Sigmoid colon (tissue), 7 donors: Measurements from ENCODE around the gene PAOX. TPM values are rescaled to one million over a fixed set of nuclear protein-coding genes. Genes with fewer than 3 reads are reported as not detected.

Experiments
- DNase-seq: peaks from one replicate; pipeline ENCODE4 v3.0.0-alpha.2; 2019
- H3K27ac ChIP-seq, 4 donors: fragments of 200-600 bp; sonication (generic); one replicate each; pipeline ENCODE4 v1.5.1; 2016 to 2019; ENCODE audit warnings: mild to moderate bottlenecking in 1 of 4
- H3K27me3 ChIP-seq, 3 donors: fragments of 200-600 bp; sonication (generic); one replicate each; pipeline ENCODE4 v1.5.1; 2019; ENCODE audit warnings: mild to moderate bottlenecking in 1 of 3
- H3K36me3 ChIP-seq, 4 donors: fragments of 200-600 bp; sonication (generic); one replicate each; pipeline ENCODE4 v1.5.1; 2016 to 2019
- H3K4me1 ChIP-seq, 4 donors: fragments of 200-600 bp; sonication (generic); one replicate each; pipeline ENCODE4 v1.5.1; 2017 to 2019
- H3K4me3 ChIP-seq, 4 donors: fragments of 200-600 bp; sonication (generic); one replicate each; pipeline ENCODE4 v1.5.1; 2017 to 2019; ENCODE audit warnings: mild to moderate bottlenecking in 2 of 4, moderate library complexity in 1 of 4
- H3K9me3 ChIP-seq, 4 donors: fragments of 200-600 bp in 3 of 4; sonication (generic) in 3 of 4; one replicate each; pipeline versions ENCODE4 v1.5.1 to v1.6.1; 2013 to 2019
- CTCF ChIP-seq, 4 experiments: fragments of 450-650 bp in 3 of 4; fragments of 200-600 bp in 1 of 4; IDR thresholded peaks; one replicate each; pipeline ENCODE4 v1.5.1; 2016 to 2019; ENCODE audit warnings: antibody characterized with exemption in 4 of 4, mild to moderate bottlenecking in 3 of 4, moderate library complexity in 2 of 4
- EP300 ChIP-seq, 4 donors: sonication (generic); formaldehyde crosslinking; IDR thresholded peaks; one replicate each; pipeline ENCODE4 v1.6.1; 2017; ENCODE audit warnings: antibody characterized with exemption in 4 of 4
- POLR2A ChIP-seq, 2 donors: fragments of 450-650 bp; IDR thresholded peaks; one replicate each; pipeline ENCODE4 v1.6.1; 2016; ENCODE audit warnings: antibody characterized with exemption in 2 of 2, mild to moderate bottlenecking in 2 of 2, moderate library complexity in 2 of 2
- POLR2AphosphoS5 ChIP-seq, 4 donors: sonication (generic); formaldehyde crosslinking; IDR thresholded peaks; one replicate each; pipeline ENCODE4 v1.6.1; 2017; ENCODE audit warnings: antibody characterized with exemption in 4 of 4
- WGBS, 2 donors: extraction: QIAGEN DNeasy Blood & Tissue Kit; methylation state at CpG; one replicate each; pipeline ENCODE4 v1.1.7; 2013; 5-methylcytosine and 5-hydroxymethylcytosine counted together
- intact Hi-C: fragments of 100-400 bp; cut with DNase I; formaldehyde crosslinking; loops from one replicate; pipeline ENCODE4 v1.15.1; 2023
- polyA plus RNA-seq, 3 donors: library from polyadenylated mRNA; stranded (reverse); fragments of 200-250 nt; gene quantifications; one replicate each; pipeline ENCODE4 v1.2.3, GENCODE V29; 2013
- total RNA-seq, 4 donors: library from RNA; depleted of rRNA; stranded (reverse); fragments of >200 nt; gene quantifications; one replicate each; pipeline ENCODE4 v1.1.0, GENCODE V29; 2016
- donor health status: healthy with polysubstance abuse.
- donor health status: Bipolar disorder and iron deficiency.
- donor health status: healthy.

PAOX gene
- total and polyA plus RNA-seq, 7 donors, result 5.4 to 11.8 (median 8.7) TPM

- Histone ChIP-seq H3K4me3 (no peak overlapping the region), H3K27ac (no peak overlapping the region), H3K9me3 (no peaks in the 10 kb centered on the region), H3K27me3 (no peaks in the 10 kb centered on the region), H3K4me1 (no peaks in the 10 kb centered on the region), H3K36me3 (peaks cover 15 to 89% (median 28%) of the 10 kb centered on the region in 4 donors)
- WGBS, 2 donors, result 92 to 94% methylated on average over 12 of the region's 12 CpGs
- DNase-seq, result peak; percentile 58
- TF ChIP-seq CTCF (IDR thresholded peaks at IDR 0.05) (no peak), POLR2A (IDR thresholded peaks at IDR 0.05) (no peak), EP300 (IDR thresholded peaks at IDR 0.05) (no peak)
- intact Hi-C loops, result no loop called here
These were observed 22.4 kb downstream of the PAOX start for GRCh38 chr10:133401500-133401899.

- peaks cover 15 to 82% (median 30%) of the 10 kb centered on the region in 4 donors for H3K36me3 ChIP-seq
- TF ChIP-seq CTCF (IDR thresholded peaks at IDR 0.05) (no peak), POLR2AphosphoS5 (IDR thresholded peaks at IDR 0.05) (no peak), EP300 (IDR thresholded peaks at IDR 0.05) (no peak), POLR2A (IDR thresholded peaks at IDR 0.05) (no peak)
- H3K4me3 ChIP-seq, result no peak overlapping the region
- no peaks in the 10 kb centered on the region for H3K9me3 ChIP-seq
- DNase-seq, result peak; percentile 46
- WGBS, 2 donors, result 96 to 97% methylated on average over 21 of the region's 21 CpGs
- no peaks in the 10 kb centered on the region for H3K27me3 ChIP-seq
- intact Hi-C loops, result no loop called here
- no peak overlapping the region for H3K27ac ChIP-seq
- no peaks in the 10 kb centered on the region for H3K4me1 ChIP-seq
These were observed 23.1 kb downstream of the PAOX start for GRCh38 chr10:133401981-133402725.

- no peaks in the 10 kb centered on the region for H3K27me3 ChIP-seq
- peaks cover 21 to 79% (median 31%) of the 10 kb centered on the region in 4 donors for H3K36me3 ChIP-seq
- DNase-seq, result no peak
- no peaks in the 10 kb centered on the region for H3K9me3 ChIP-seq
- intact Hi-C loops, result no loop called here
- H3K27ac ChIP-seq, result no peak overlapping the region
- no peaks in the 10 kb centered on the region for H3K4me1 ChIP-seq
- WGBS, 2 donors, result 87 to 89% methylated on average over 16 of the region's 16 CpGs
- H3K4me3 ChIP-seq, result no peak overlapping the region
- TF ChIP-seq POLR2A (IDR thresholded peaks at IDR 0.05) (no peak), CTCF (IDR thresholded peaks at IDR 0.05) (no peak), POLR2AphosphoS5 (IDR thresholded peaks at IDR 0.05) (no peak), EP300 (IDR thresholded peaks at IDR 0.05) (no peak)
These were observed 24.3 kb downstream of the PAOX start for GRCh38 chr10:133403359-133403758.

GRCh38 chr10:133403784-133404183 is 24.7 kb downstream of the PAOX start:
- no peaks in the 10 kb centered on the region for H3K4me1 ChIP-seq
- H3K27ac ChIP-seq, result no peak overlapping the region
- no peak for TF ChIP-seq CTCF (IDR thresholded peaks at IDR 0.05)
- no peak for TF ChIP-seq EP300 (IDR thresholded peaks at IDR 0.05)
- TF ChIP-seq POLR2AphosphoS5 (IDR thresholded peaks at IDR 0.05), result no peak
- TF ChIP-seq POLR2A (IDR thresholded peaks at IDR 0.05), result no peak
- H3K27me3 ChIP-seq, result no peaks in the 10 kb centered on the region
- no peaks in the 10 kb centered on the region for H3K9me3 ChIP-seq
- intact Hi-C loops, result no loop called here
- H3K36me3 ChIP-seq, result peaks cover 19 to 79% (median 29%) of the 10 kb centered on the region in 4 donors
- DNase-seq, result no peak
- H3K4me3 ChIP-seq, result no peak overlapping the region
- 95% methylated on average over 5 of the region's 5 CpGs for WGBS, 2 donors
